ENCODE measurements around the gene ESD. TPM values are rescaled to one million over a fixed set of nuclear protein-coding genes. Genes with fewer than 3 reads are reported as not detected.
A peak's percentile ranks its signal among the peaks of the same experiment; 100 is the strongest.

Gene ESD
- total RNA-seq (177 TPM), polyA plus RNA-seq (139 TPM)

- Histone ChIP-seq H3K4me1 (ENCODE audit: insufficient read depth) (no peaks in the 10 kb centered on the region), H3K4me3 (ENCODE audit: low read depth, low read length) (peak within 1 kb of the TSS; percentile 71), H3K27ac (ENCODE audit: low read depth) (peak within 1 kb of the TSS; percentile 84), H3K36me3 (ENCODE audit: insufficient read depth) (no peaks in the 10 kb centered on the region)
- WGBS = under 1% methylated on average over 77 of the region's 77 CpGs
- DNase-seq (ENCODE audit: extremely low spot score) = peak; percentile 90
Observed at GRCh38 chr13:46796515-46797474, at the start of gene ESD. Gene ESD (minus strand): TSS chr13:46797161. CDS start chr13:46791413, 5,748 bp downstream.

GRCh38 chr13:46846726-46847125 is 49.8 kb upstream of the ESD start:
- Histone ChIP-seq H3K27ac (ENCODE audit: low read depth) (no peak overlapping the region), H3K4me3 (ENCODE audit: low read depth, low read length) (no peak overlapping the region), H3K36me3 (ENCODE audit: insufficient read depth) (no peaks in the 10 kb centered on the region), H3K4me1 (ENCODE audit: insufficient read depth) (no peaks in the 10 kb centered on the region)
- WGBS = 92% methylated on average over 2 of the region's 2 CpGs
- DNase-seq (ENCODE audit: extremely low spot score) = no peak

GRCh38 chr13:46845146-46845545 is 48.2 kb upstream of the ESD start:
- H3K27ac ChIP-seq (ENCODE audit: low read depth) = no peak overlapping the region
- 88% methylated on average over 2 of the region's 2 CpGs for WGBS
- no peaks in the 10 kb centered on the region for H3K36me3 ChIP-seq (ENCODE audit: insufficient read depth)
- H3K4me1 ChIP-seq (ENCODE audit: insufficient read depth) = no peaks in the 10 kb centered on the region
- H3K4me3 ChIP-seq (ENCODE audit: low read depth, low read length) = no peak overlapping the region
- DNase-seq (ENCODE audit: extremely low spot score) = no peak

- 70% methylated on average over 4 of the region's 4 CpGs for WGBS
- Histone ChIP-seq H3K4me1 (ENCODE audit: insufficient read depth) (no peaks in the 10 kb centered on the region), H3K36me3 (ENCODE audit: insufficient read depth) (no peaks in the 10 kb centered on the region), H3K27ac (ENCODE audit: low read depth) (no peak overlapping the region), H3K4me3 (ENCODE audit: low read depth, low read length) (no peak overlapping the region)
- DNase-seq (ENCODE audit: extremely low spot score) = no peak
Observed at GRCh38 chr13:46844431-46844830, 47.5 kb upstream of the ESD start.

GRCh38 chr13:46839399-46839798 is 42.4 kb upstream of the ESD start:
- Histone ChIP-seq H3K27ac (ENCODE audit: low read depth) (no peak overlapping the region), H3K4me3 (ENCODE audit: low read depth, low read length) (no peak overlapping the region), H3K36me3 (ENCODE audit: insufficient read depth) (no peaks in the 10 kb centered on the region), H3K4me1 (ENCODE audit: insufficient read depth) (no peaks in the 10 kb centered on the region)
- DNase-seq (ENCODE audit: extremely low spot score) = no peak
- 57% methylated on average over 1 of the region's 1 CpG for WGBS

- H3K36me3 ChIP-seq (ENCODE audit: insufficient read depth) = no peaks in the 10 kb centered on the region
- no peak overlapping the region for H3K4me3 ChIP-seq (ENCODE audit: low read depth, low read length)
- no peak for DNase-seq (ENCODE audit: extremely low spot score)
- 88% methylated on average over 6 of the region's 6 CpGs for WGBS
- H3K27ac ChIP-seq (ENCODE audit: low read depth) = no peak overlapping the region
- no peaks in the 10 kb centered on the region for H3K4me1 ChIP-seq (ENCODE audit: insufficient read depth)
Observed at GRCh38 chr13:46834657-46835056, 37.7 kb upstream of the ESD start.

- no peaks in the 10 kb centered on the region for H3K36me3 ChIP-seq (ENCODE audit: insufficient read depth)
- WGBS = 19% methylated on average over 5 of the region's 5 CpGs
- H3K4me1 ChIP-seq (ENCODE audit: insufficient read depth) = no peaks in the 10 kb centered on the region
- H3K27ac ChIP-seq (ENCODE audit: low read depth) = no peak overlapping the region
- peak; percentile 11 for DNase-seq (ENCODE audit: extremely low spot score)
- H3K4me3 ChIP-seq (ENCODE audit: low read depth, low read length) = no peak overlapping the region
Observed at GRCh38 chr13:46831588-46832194, 34.7 kb upstream of the ESD start.

GRCh38 chr13:46830405-46831005 is 33.5 kb upstream of the ESD start:
- H3K4me1 ChIP-seq (ENCODE audit: insufficient read depth) = no peaks in the 10 kb centered on the region
- no peak overlapping the region for H3K27ac ChIP-seq (ENCODE audit: low read depth)
- no peak overlapping the region for H3K4me3 ChIP-seq (ENCODE audit: low read depth, low read length)
- no peaks in the 10 kb centered on the region for H3K36me3 ChIP-seq (ENCODE audit: insufficient read depth)
- no peak for DNase-seq (ENCODE audit: extremely low spot score)

GRCh38 chr13:46822551-46822950 is 25.6 kb upstream of the ESD start:
- 40% methylated on average over 2 of the region's 2 CpGs for WGBS
- Histone ChIP-seq H3K27ac (ENCODE audit: low read depth) (no peak overlapping the region), H3K4me3 (ENCODE audit: low read depth, low read length) (no peak overlapping the region), H3K36me3 (ENCODE audit: insufficient read depth) (no peaks in the 10 kb centered on the region), H3K4me1 (ENCODE audit: insufficient read depth) (no peaks in the 10 kb centered on the region)
- no peak for DNase-seq (ENCODE audit: extremely low spot score)

- Histone ChIP-seq H3K4me1 (ENCODE audit: insufficient read depth) (no peaks in the 10 kb centered on the region), H3K4me3 (ENCODE audit: low read depth, low read length) (no peak overlapping the region), H3K36me3 (ENCODE audit: insufficient read depth) (no peaks in the 10 kb centered on the region), H3K27ac (ENCODE audit: low read depth) (no peak overlapping the region)
- 88% methylated on average over 13 of the region's 13 CpGs for WGBS
- DNase-seq (ENCODE audit: extremely low spot score) = no peak
Observed at GRCh38 chr13:46817838-46818476, 21.0 kb upstream of the ESD start.

GRCh38 chr13:46817095-46817494 is 20.1 kb upstream of the ESD start:
- WGBS = 64% methylated on average over 1 of the region's 1 CpG
- Histone ChIP-seq H3K4me1 (ENCODE audit: insufficient read depth) (no peaks in the 10 kb centered on the region), H3K4me3 (ENCODE audit: low read depth, low read length) (no peak overlapping the region), H3K27ac (ENCODE audit: low read depth) (no peak overlapping the region), H3K36me3 (ENCODE audit: insufficient read depth) (no peaks in the 10 kb centered on the region)
- no peak for DNase-seq (ENCODE audit: extremely low spot score)

- H3K4me3 ChIP-seq (ENCODE audit: low read depth, low read length) = no peak overlapping the region
- 93% methylated on average over 1 of the region's 1 CpG for WGBS
Observed at GRCh38 chr13:46816371-46816770, 19.4 kb upstream of the ESD start.

GRCh38 chr13:46812301-46812797 is 15.4 kb upstream of the ESD start:
- H3K4me3 ChIP-seq (ENCODE audit: low read depth, low read length) = no peak overlapping the region
- no peaks in the 10 kb centered on the region for H3K4me1 ChIP-seq (ENCODE audit: insufficient read depth)
- no peak for DNase-seq (ENCODE audit: extremely low spot score)
- H3K27ac ChIP-seq (ENCODE audit: low read depth) = no peak overlapping the region
- H3K36me3 ChIP-seq (ENCODE audit: insufficient read depth) = no peaks in the 10 kb centered on the region

More at GRCh38 chr13:46816371-46816770, 19.4 kb upstream of the ESD start:
- Histone ChIP-seq H3K4me1 (ENCODE audit: insufficient read depth) (no peaks in the 10 kb centered on the region), H3K36me3 (ENCODE audit: insufficient read depth) (no peaks in the 10 kb centered on the region), H3K27ac (ENCODE audit: low read depth) (no peak overlapping the region)
- DNase-seq (ENCODE audit: extremely low spot score) = no peak

Measured in urinary bladder (tissue), 4 donors.